UCSD-AML1 (cell line): ENCODE measurements around the gene CLEC2B.
"Not testable (repeated sequence)": the region's sequence is repeated elsewhere in the genome, so short reads cannot be mapped to it uniquely, and the experiment has no call there.

Experiments
- DNase-seq: peaks from one replicate; lab custom pipeline; 2025; ENCODE audit not compliant: unreplicated experiment; lab: John Stamatoyannopoulos, UW

Gene CLEC2B

GRCh38 chr12:9869307-9870161 lies at the start of gene CLEC2B:
CLEC2B (minus strand) TSS chr12:9869354.
- DNase-seq: no peak

- DNase-seq: no peak
These were observed 42.6 kb upstream of the CLEC2B start for GRCh38 chr12:9911708-9912107.

GRCh38 chr12:9910716-9911421 lies 41.7 kb upstream of the CLEC2B start:
- no peak for DNase-seq

GRCh38 chr12:9909724-9910123 lies 40.6 kb upstream of the CLEC2B start:
- DNase-seq: no peak

- DNase-seq: no peak
These were observed 39.2 kb upstream of the CLEC2B start for GRCh38 chr12:9908350-9908749.

- no peak for DNase-seq
These were observed 38.6 kb upstream of the CLEC2B start for GRCh38 chr12:9907769-9908168.

- no peak for DNase-seq
These were observed 37.7 kb upstream of the CLEC2B start for GRCh38 chr12:9906873-9907272.

GRCh38 chr12:9902539-9903228 lies 33.5 kb upstream of the CLEC2B start:
- DNase-seq: no peak

GRCh38 chr12:9900930-9901329 lies 31.8 kb upstream of the CLEC2B start:
- no peak for DNase-seq

- DNase-seq: no peak
These were observed 30.1 kb upstream of the CLEC2B start for GRCh38 chr12:9899209-9899608.

GRCh38 chr12:9897535-9897934 lies 28.4 kb upstream of the CLEC2B start:
- no peak for DNase-seq

GRCh38 chr12:9895215-9895971 lies 26.2 kb upstream of the CLEC2B start:
- DNase-seq: no peak

GRCh38 chr12:9888665-9889273 lies 19.6 kb upstream of the CLEC2B start:
- no peak for DNase-seq

GRCh38 chr12:9883175-9883574 lies 14.0 kb upstream of the CLEC2B start:
- no peak for DNase-seq

GRCh38 chr12:9881988-9882387 lies 12.8 kb upstream of the CLEC2B start:
- DNase-seq: no peak

GRCh38 chr12:9881246-9881645 lies 12.1 kb upstream of the CLEC2B start, which contains the start of gene KLRF2:
KLRF2 (plus strand) TSS chr12:9881489; CDS start chr12:9881596, 107 bp downstream.
- no peak for DNase-seq

- no peak for DNase-seq
These were observed 11.5 kb upstream of the CLEC2B start for GRCh38 chr12:9880532-9881078.

- DNase-seq: not testable (repeated sequence)
These were observed 7.0 kb upstream of the CLEC2B start for GRCh38 chr12:9876120-9876519.

GRCh38 chr12:9872742-9873141 lies 3.6 kb upstream of the CLEC2B start:
- peak; percentile 22 for DNase-seq

- DNase-seq: no peak
These were observed 3.0 kb upstream of the CLEC2B start for GRCh38 chr12:9872162-9872561.
